K562 (cell line): ENCODE measurements around the gene KCND1. TPM values are rescaled to one million over a fixed set of nuclear protein-coding genes. Genes with fewer than 3 reads are reported as not detected.

Source experiments
- ATAC-seq: fragments of 200-7000 bp; cut with Tn5 transposase; 3 replicates; pipeline ENCODE4 v1.9.1; 2020; ENCODE audit warnings: moderate library complexity
- BruUV-seq: library from RNA; stranded (reverse); fragments of 400-500 nt; replicated peaks from 2 replicates; lab custom pipeline; 2021; lab: Mats Ljungman, UMichigan
- CTCF ChIA-PET: fragments of 300-600 bp; formaldehyde crosslinking; extraction: SDS; loops from one replicate; lab custom pipeline; 2021; ENCODE audit warnings: low intra/inter-chr PET ratio; lab: Yijun Ruan, JAX
- POLR2A ChIA-PET: fragments of 300-600, 350-650 bp; sonication (Branson Sonifier 250); formaldehyde crosslinking; extraction: SDS; loops from one replicate; lab custom pipeline; 2021; ENCODE audit warnings: antibody characterized with exemption, inconsistent platforms; lab: Yijun Ruan, JAX
- DNase-seq, 4 experiments: peaks; one replicate each; pipeline versions ENCODE4 v3.0.0 to v3.0.0-alpha.2; 2011 to 2018; ENCODE audit warnings: low spot score in 3 of 4, mixed read lengths in 3 of 4; ENCODE audit errors: extremely low read depth in 1 of 4
- FAIRE-seq: peaks from 2 replicates; lab custom pipeline; 2011; peaks lifted over from hg19 to GRCh38; lab: Jason Lieb, UNC
- H2AFZ ChIP-seq: 2 replicates; pipeline ENCODE4 v1.6.0; 2011; ENCODE audit warnings: low read depth, low read length, control low read depth, inconsistent platforms
- H3K27ac ChIP-seq: fragments of 200-600 bp; 3 replicates; pipeline ENCODE4 v1.8.0; 2011; ENCODE audit warnings: low read depth, mild to moderate bottlenecking, control low read depth, inconsistent platforms, low read length, moderate library complexity, mixed read lengths; ENCODE audit errors: extremely low read depth
- H3K27me3 ChIP-seq, 2 experiments: fragments of 300-600 bp in 1 of 2; 2 replicates in 1 of 2; 3 replicates in 1 of 2; pipeline versions ENCODE4 v1.6.0 to v1.8.0; 2011; ENCODE audit warnings: inconsistent platforms in 2 of 2, low read length in 2 of 2, mild to moderate bottlenecking in 1 of 2, mixed read lengths in 1 of 2, moderate library complexity in 1 of 2; ENCODE audit not compliant: control insufficient read depth in 2 of 2, insufficient read depth in 2 of 2
- H3K36me3 ChIP-seq: fragments of 300-600 bp; 3 replicates; pipeline ENCODE4 v1.8.0; 2011; ENCODE audit warnings: mild to moderate bottlenecking, low read length, inconsistent platforms; ENCODE audit not compliant: control insufficient read depth, insufficient read depth
- H3K4me1 ChIP-seq, 2 experiments: fragments of 200-600 bp in 1 of 2; replicated peaks in 1 of 2; 2 replicates in 1 of 2; 3 replicates in 1 of 2; pipeline versions ENCODE4 v1.5.1 to v1.8.0; 2011; ENCODE audit warnings: inconsistent platforms in 2 of 2, low read length in 2 of 2, mild to moderate bottlenecking in 1 of 2, mixed read lengths in 1 of 2, moderate library complexity in 1 of 2; ENCODE audit not compliant: control insufficient read depth in 2 of 2, insufficient read depth in 2 of 2
- H3K4me2 ChIP-seq: 2 replicates; pipeline ENCODE4 v1.6.1; 2011; ENCODE audit warnings: low read length, control low read depth, inconsistent platforms, mixed read lengths; ENCODE audit not compliant: insufficient read depth
- H3K4me3 ChIP-seq: fragments of 200-600 bp; sonication (generic), shearing (Covaris generic); 2 replicates; pipeline ENCODE4 v1.5.1; 2016; ENCODE audit warnings: control low read depth, inconsistent platforms
- H3K79me2 ChIP-seq: fragments of 200-600 bp; 3 replicates; pipeline ENCODE4 v1.8.0; 2011; ENCODE audit warnings: low read length, inconsistent platforms; ENCODE audit not compliant: control insufficient read depth, insufficient read depth
- H3K9ac ChIP-seq, 2 experiments: 2 replicates each; pipeline versions ENCODE4 v1.6.0 to v1.6.1; 2011; ENCODE audit warnings: low read depth in 2 of 2, low read length in 2 of 2, control low read depth in 1 of 2, inconsistent platforms in 1 of 2, mild to moderate bottlenecking in 1 of 2, mixed read lengths in 1 of 2; ENCODE audit not compliant: insufficient read depth in 1 of 2
- H3K9me1 ChIP-seq: one replicate; pipeline ENCODE4 v1.6.0; 2011; ENCODE audit warnings: inconsistent platforms, mild to moderate bottlenecking, low read length, moderate library complexity; ENCODE audit not compliant: control insufficient read depth, insufficient read depth
- H3K9me3 ChIP-seq: replicated peaks from 2 replicates; pipeline ENCODE4 v1.5.1; 2011; ENCODE audit warnings: low read depth, low read length, inconsistent platforms; ENCODE audit not compliant: control insufficient read depth, insufficient read depth
- H4K20me1 ChIP-seq: replicated peaks from 2 replicates; pipeline ENCODE4 v1.6.1; 2011; ENCODE audit warnings: low read length, inconsistent platforms, mixed read lengths; ENCODE audit not compliant: control insufficient read depth, insufficient read depth
- MAFG ChIP-seq: fragments of 450-650 bp; conservative IDR thresholded peaks from 2 replicates; pipeline ENCODE4 v1.6.1; 2016; ENCODE audit warnings: missing genetic modification characterization, missing compliant biosample characterization
- MYNN ChIP-seq, 2 experiments: sonication (generic); formaldehyde crosslinking in 1 of 2; IDR thresholded peaks; 2 replicates each; pipeline versions ENCODE4 v1.5.0 to v1.6.1; 2016 to 2020; ENCODE audit warnings: antibody characterized with exemption in 1 of 2, missing genetic modification reagents in 1 of 2
- RBFOX2 ChIP-seq: fragments of 200-400 bp; formaldehyde crosslinking; IDR thresholded peaks from 2 replicates; pipeline ENCODE4 v1.6.1; 2017; ENCODE audit warnings: low read depth, mild to moderate bottlenecking, low read length, moderate library complexity
- WGBS: fragments of 100-300 bp; shearing (Covaris generic); methylation state at CpG from one replicate; pipeline ENCODE4 v1.1.6; 2016; ENCODE audit warnings: low coverage, mixed read lengths; ENCODE audit not compliant: insufficient coverage; ENCODE audit errors: missing lambda C conversion rate; 5-methylcytosine and 5-hydroxymethylcytosine counted together
- in situ Hi-C: fragments of 300-500 bp; cut with MboI; formaldehyde crosslinking; loops from 4 replicates; pipeline ENCODE4 v1.15.0; 2018; ENCODE audit warnings: inconsistent platforms, mixed read lengths
- intact Hi-C: fragments of 100-400 bp; cut with micrococcal nuclease; formaldehyde crosslinking; loops from 2 replicates; pipeline ENCODE4 v1.14.2; 2022
- polyA plus RNA-seq, 8 experiments: library from polyadenylated mRNA; depleted of rRNA in 4 of 8; stranded (reverse) in 5 of 8; unstranded in 3 of 8; fragments of >200 nt; fragmentation: Nextera tagmentation in 2 of 8; fragmentation: Illumina TruSeq in 1 of 8; extraction: Ambion mirVana in 2 of 8; extraction: Trizol in 1 of 8; gene quantifications; 2 replicates each; pipeline versions ENCODE4 v1.2.1 to v1.2.3, GENCODE V29; 2011 to 2014; ENCODE audit warnings: inconsistent platforms in 1 of 8, missing spikeins in 1 of 8
- total RNA-seq, 7 experiments: library from RNA; depleted of rRNA in 6 of 7; stranded (reverse); fragments of >200 nt in 6 of 7; fragmentation: Illumina TruSeq in 2 of 7; extraction: Trizol in 2 of 7; gene quantifications; 2 replicates each; pipeline versions ENCODE4 v1.2.1 to v1.2.3, GENCODE V29; 2011 to 2021; ENCODE audit warnings: low replicate concordance in 1 of 7

Gene KCND1
- total and polyA plus RNA-seq, 9 of the 15 experiments (the other 6 are each of a cell fraction or from before 2014, with no cell fraction given), result 0.06 to 0.83 (median 0.39) TPM; not detected in 1

DNA sequence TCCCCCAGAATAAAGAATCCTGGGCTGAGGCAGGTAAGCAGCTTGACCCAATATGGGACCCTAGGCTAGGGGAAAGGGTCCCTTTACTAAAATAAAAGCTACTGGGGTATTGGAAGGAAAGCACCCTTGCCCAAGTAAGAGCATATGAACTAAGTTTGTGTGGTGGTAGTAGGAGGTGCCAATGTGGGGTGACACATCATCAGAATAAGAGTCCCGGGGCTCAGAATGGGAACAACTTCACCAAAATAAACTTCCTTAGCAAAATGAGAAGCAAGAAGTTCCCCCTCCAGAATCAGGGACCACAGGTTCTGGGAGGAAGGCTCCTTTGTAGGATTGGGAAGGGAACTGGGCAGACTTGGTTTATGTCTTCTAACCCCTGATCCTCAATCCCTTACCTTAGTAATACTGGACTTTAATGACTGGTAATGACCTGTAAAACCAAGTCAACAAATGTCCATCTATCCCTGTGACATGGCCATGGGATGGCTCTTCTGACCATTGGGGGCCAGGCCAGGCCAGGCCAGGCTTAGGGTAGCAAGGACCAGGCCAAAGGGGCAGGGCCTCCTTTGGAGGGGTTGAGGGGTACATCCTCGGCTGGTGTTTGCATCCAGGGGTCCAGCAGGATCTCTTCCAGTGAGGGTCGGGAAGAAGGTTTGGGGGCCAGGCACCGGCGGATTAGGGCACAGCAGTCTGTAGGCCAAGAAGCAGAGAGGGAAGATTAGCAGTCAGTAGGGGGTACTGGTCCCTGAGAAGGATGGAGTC is 57.9 kb downstream of the KCND1 start:
- Histone ChIP-seq H3K36me3 (peaks cover 65% of the 10 kb centered on the region), H3K4me2 (no peak overlapping the region), H3K9ac (peak overlapping the region in 1 of 2 experiments; percentile 50; a peak in 1 of 4 replicates), H3K4me1 (peaks cover 34 to 36% of the 10 kb centered on the region in 2 experiments), H3K9me3 (no peaks in the 10 kb centered on the region), H3K27ac (no peak overlapping the region), H4K20me1 (peaks cover 40% of the 10 kb centered on the region), H3K9me1 (no peaks in the 10 kb centered on the region), H2AFZ (no peak overlapping the region), H3K79me2 (peaks cover 73% of the 10 kb centered on the region), H3K27me3 (no peaks in the 10 kb centered on the region; a peak in 1 of 5 replicates), H3K4me3 (no peak overlapping the region)
- BruUV-seq, result TSS peak; percentile 3
- in situ Hi-C loops, result no loop called here
- ChIA-PET CTCF (no interaction called here), POLR2A (no interaction called here)
- intact Hi-C loops, result loop anchor here (5.0 to 10.0 kb wide), 2 partner anchors 151 to 279 kb away; partner anchors contain the start of gene GLOD5
- no peak for ATAC-seq
- no peak for DNase-seq
- no peak for FAIRE-seq
- TF ChIP-seq RBFOX2 (peak; percentile 37; the same call in 1 of the 2 replicates), MAFG (tag) (no peak), MYNN (IDR thresholded peaks at IDR 0.05) (peak; percentile 95), MYNN (CRISPR knock-in tag; IDR thresholded peaks at IDR 0.05) (peak; percentile 67; the same call in 1 of the 2 replicates)
- WGBS, result 80% methylated on average over 5 of the region's 5 CpGs
